ENCODE data around the gene PUS7L.
A peak's percentile ranks its signal among the peaks of the same experiment; 100 is the strongest.
"Not testable (repeated sequence)": the region's sequence is repeated elsewhere in the genome, so short reads cannot be mapped to it uniquely, and the experiment has no call there.

The PUS7L gene

GRCh38 chr12:43744826-43745225 lies 13.8 kb downstream of the PUS7L start:
- no peak for DNase-seq

- DNase-seq, result no peak
Observed at GRCh38 chr12:43742106-43742505, 16.5 kb downstream of the PUS7L start.

- no peak for DNase-seq
Observed at GRCh38 chr12:43740511-43741100, 18.0 kb downstream of the PUS7L start.

GRCh38 chr12:43737646-43738045 lies 20.9 kb downstream of the PUS7L start:
- no peak for DNase-seq

GRCh38 chr12:43736927-43737440 lies 21.6 kb downstream of the PUS7L start:
- DNase-seq, result no peak

- DNase-seq, result no peak
Observed at GRCh38 chr12:43733687-43734086, 24.9 kb downstream of the PUS7L start.

GRCh38 chr12:43730283-43730682 lies 28.3 kb downstream of the PUS7L start:
- peak in 2 of 6 experiments; percentile 14 to 34 for DNase-seq

GRCh38 chr12:43728698-43729097 lies 29.9 kb downstream of the PUS7L start:
- no peak for DNase-seq

GRCh38 chr12:43728117-43728516 lies 30.5 kb downstream of the PUS7L start:
- DNase-seq, result no peak

- DNase-seq, result no peak
Observed at GRCh38 chr12:43723134-43723533, 35.5 kb downstream of the PUS7L start.

- no peak for DNase-seq
Observed at GRCh38 chr12:43722621-43723020, 36.0 kb downstream of the PUS7L start.

GRCh38 chr12:43711348-43711747 lies 47.2 kb downstream of the PUS7L start:
- DNase-seq, result no peak

- not testable (repeated sequence) for DNase-seq
Observed at GRCh38 chr12:43703772-43704171, 54.8 kb downstream of the PUS7L start.

- not testable (repeated sequence) for DNase-seq
Observed at GRCh38 chr12:43701194-43701593, 57.4 kb downstream of the PUS7L start.

GRCh38 chr12:43696154-43696553 lies 62.4 kb downstream of the PUS7L start:
- no peak for DNase-seq

GRCh38 chr12:43694879-43695278 lies 63.7 kb downstream of the PUS7L start:
- no peak for DNase-seq

GRCh38 chr12:43692064-43692463 lies 66.5 kb downstream of the PUS7L start:
- DNase-seq, result no peak

- not testable (repeated sequence) for DNase-seq
Observed at GRCh38 chr12:43685491-43685890, 73.1 kb downstream of the PUS7L start.

GRCh38 chr12:43676183-43676813 lies 82.3 kb downstream of the PUS7L start:
- peak in 1 of 6 experiments; percentile 0 for DNase-seq

- no peak for DNase-seq
Observed at GRCh38 chr12:43675048-43675904, 83.3 kb downstream of the PUS7L start.

- DNase-seq, result no peak
Observed at GRCh38 chr12:43669373-43669772, 89.2 kb downstream of the PUS7L start.
